ENCODE data around the gene FAM111B. TPM values are rescaled to one million over a fixed set of nuclear protein-coding genes. Genes with fewer than 3 reads are reported as not detected.

The FAM111B gene
- total RNA-seq, 4 donors from 2014 or later: 18.5 TPM; not detected in 3

DNA sequence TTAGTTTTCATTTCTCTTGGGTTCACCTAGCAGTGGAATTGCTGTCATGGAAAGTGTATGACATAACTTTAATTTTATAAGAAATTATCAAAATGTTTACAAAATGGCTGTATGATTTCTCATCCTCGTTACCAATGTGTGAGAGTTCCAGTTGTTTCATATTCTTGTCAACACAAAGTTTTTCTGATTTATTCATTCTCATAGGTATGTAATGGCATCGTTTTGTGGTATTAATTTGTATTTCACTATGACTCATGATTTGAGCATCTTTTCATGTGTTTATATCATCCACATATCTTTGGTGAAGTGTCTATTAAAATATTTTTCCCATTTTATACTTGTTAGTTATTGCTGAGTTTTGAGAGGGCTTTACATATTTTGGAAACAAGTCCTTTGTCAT is 5.5 kb downstream of the FAM111B start:
- H3K9me3 ChIP-seq: no peaks in the 10 kb centered on the region
- no peak for DNase-seq
- intact Hi-C loops (cut with DNase I; ENCODE audit: low total_unique reads): no loop called here
- H3K27me3 ChIP-seq: no peaks in the 10 kb centered on the region
- no peaks in the 10 kb centered on the region for H3K36me3 ChIP-seq
- no peak overlapping the region for H3K4me3 ChIP-seq
- no peaks in the 10 kb centered on the region for H3K4me1 ChIP-seq
- no peak for TF ChIP-seq POLR2A (IDR thresholded peaks at IDR 0.05)
- TF ChIP-seq, protein P1, sequence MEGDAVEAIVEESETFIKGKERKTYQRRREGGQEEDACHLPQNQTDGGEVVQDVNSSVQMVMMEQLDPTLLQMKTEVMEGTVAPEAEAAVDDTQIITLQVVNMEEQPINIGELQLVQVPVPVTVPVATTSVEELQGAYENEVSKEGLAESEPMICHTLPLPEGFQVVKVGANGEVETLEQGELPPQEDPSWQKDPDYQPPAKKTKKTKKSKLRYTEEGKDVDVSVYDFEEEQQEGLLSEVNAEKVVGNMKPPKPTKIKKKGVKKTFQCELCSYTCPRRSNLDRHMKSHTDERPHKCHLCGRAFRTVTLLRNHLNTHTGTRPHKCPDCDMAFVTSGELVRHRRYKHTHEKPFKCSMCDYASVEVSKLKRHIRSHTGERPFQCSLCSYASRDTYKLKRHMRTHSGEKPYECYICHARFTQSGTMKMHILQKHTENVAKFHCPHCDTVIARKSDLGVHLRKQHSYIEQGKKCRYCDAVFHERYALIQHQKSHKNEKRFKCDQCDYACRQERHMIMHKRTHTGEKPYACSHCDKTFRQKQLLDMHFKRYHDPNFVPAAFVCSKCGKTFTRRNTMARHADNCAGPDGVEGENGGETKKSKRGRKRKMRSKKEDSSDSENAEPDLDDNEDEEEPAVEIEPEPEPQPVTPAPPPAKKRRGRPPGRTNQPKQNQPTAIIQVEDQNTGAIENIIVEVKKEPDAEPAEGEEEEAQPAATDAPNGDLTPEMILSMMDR (IDR thresholded peaks at IDR 0.05): no peak
- H3K27ac ChIP-seq: no peak overlapping the region

DNA sequence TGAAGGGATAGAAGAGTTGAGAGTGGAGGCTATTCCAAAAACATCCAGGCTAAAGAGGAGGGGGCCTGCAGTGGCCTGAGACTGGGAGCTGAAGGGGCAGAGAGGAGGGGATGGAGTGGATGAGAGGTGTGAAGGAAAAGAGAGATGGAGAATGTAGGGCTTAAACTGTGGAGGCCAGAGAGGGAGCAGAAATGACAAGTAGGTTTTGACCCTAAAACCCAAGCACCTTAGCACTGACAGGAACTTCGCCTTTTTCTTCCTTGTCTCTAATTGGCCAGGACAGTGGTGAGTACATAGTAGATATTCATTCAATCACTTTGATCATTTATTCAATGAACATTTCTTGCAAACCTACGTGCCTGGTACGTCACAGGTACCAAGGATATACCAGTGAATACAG is 7.3 kb downstream of the FAM111B start:
- intact Hi-C loops (cut with DNase I; ENCODE audit: low total_unique reads): no loop called here
- Histone ChIP-seq H3K36me3 (no peaks in the 10 kb centered on the region), H3K4me3 (no peak overlapping the region), H3K9me3 (peaks cover 0 to 7% of the 10 kb centered on the region in 2 donors), H3K27ac (no peak overlapping the region), H3K27me3 (no peaks in the 10 kb centered on the region), H3K4me1 (no peaks in the 10 kb centered on the region)
- TF ChIP-seq, protein P1 (IDR thresholded peaks at IDR 0.05): no peak
- no peak for TF ChIP-seq POLR2A (IDR thresholded peaks at IDR 0.05)
- no peak for DNase-seq

DNA sequence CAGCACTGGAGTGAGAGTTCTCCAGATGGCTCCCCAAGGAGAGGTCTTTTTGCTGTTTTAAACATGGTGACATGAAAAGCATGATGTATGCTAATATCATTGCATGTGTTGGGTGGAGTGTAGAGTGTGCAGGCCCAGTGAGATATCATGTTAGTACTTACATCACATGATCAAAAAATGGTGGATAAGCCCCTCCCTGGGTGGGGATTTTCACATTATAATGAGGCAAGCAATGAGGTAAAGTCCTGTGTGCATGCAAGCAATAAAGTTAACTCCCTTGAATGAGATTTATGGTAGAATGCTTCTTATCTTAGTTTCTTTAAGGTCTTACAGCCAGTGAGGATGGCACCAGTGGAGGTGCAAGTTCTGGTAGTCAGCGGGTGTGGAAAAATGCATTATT is 8.5 kb downstream of the FAM111B start:
- H3K4me3 ChIP-seq: no peak overlapping the region
- no peak for DNase-seq
- H3K27me3 ChIP-seq: no peaks in the 10 kb centered on the region
- TF ChIP-seq POLR2A (IDR thresholded peaks at IDR 0.05): no peak
- TF ChIP-seq, protein P1 (IDR thresholded peaks at IDR 0.05): no peak
- H3K9me3 ChIP-seq: peaks cover 0 to 7% of the 10 kb centered on the region in 2 donors
- no peaks in the 10 kb centered on the region for H3K36me3 ChIP-seq
- no peaks in the 10 kb centered on the region for H3K4me1 ChIP-seq
- intact Hi-C loops (cut with DNase I; ENCODE audit: low total_unique reads): no loop called here
- H3K27ac ChIP-seq: no peak overlapping the region

DNA sequence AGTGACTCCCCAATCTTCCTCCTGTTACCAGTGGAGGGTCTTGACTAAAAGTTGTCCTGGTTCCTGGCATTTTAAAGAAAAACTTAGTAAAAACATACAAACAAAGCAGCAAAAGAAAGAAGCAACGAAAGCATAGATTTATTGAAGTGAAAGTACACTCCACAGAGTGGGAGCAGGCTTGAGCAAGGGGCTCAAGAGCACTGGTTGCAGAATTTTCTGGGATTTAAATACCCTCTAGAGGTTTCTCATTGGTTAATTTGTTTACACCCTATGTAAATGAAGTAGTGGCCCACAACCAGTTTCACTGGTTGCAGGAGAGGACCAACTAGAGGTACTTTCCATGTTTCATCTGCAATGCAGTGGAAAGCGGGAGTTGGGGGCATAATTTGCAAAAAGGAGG is 10.7 kb downstream of the FAM111B start:
- H3K4me3 ChIP-seq: no peak overlapping the region
- TF ChIP-seq, protein P1 (IDR thresholded peaks at IDR 0.05): no peak
- no peak for TF ChIP-seq POLR2A (IDR thresholded peaks at IDR 0.05)
- peaks cover 0 to 7% of the 10 kb centered on the region in 2 donors for H3K9me3 ChIP-seq
- H3K36me3 ChIP-seq: no peaks in the 10 kb centered on the region
- DNase-seq: no peak
- intact Hi-C loops (cut with DNase I; ENCODE audit: low total_unique reads): no loop called here
- H3K27ac ChIP-seq: no peak overlapping the region
- H3K27me3 ChIP-seq: no peaks in the 10 kb centered on the region
- no peaks in the 10 kb centered on the region for H3K4me1 ChIP-seq

DNA sequence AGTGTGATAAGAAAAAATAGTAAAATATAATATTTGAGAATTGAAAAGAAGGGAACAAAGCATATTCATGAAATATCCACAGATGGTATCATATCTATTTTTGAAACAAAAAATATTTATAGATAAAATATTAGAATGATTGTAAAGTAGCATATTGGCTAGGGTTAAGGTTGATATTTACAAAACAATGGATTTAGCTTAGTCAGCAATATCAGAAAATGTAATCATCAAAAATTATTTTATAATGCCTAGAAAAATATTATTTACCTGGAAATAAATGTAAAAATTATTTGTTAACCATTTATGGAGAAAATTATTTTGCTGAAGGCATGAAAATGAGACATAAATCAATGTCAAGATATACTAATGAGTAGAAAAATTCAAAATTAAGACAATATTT is 12.8 kb downstream of the FAM111B start:
- Histone ChIP-seq H3K9me3 (peaks cover 0 to 7% of the 10 kb centered on the region in 2 donors), H3K4me3 (no peak overlapping the region), H3K27ac (no peak overlapping the region), H3K4me1 (no peaks in the 10 kb centered on the region), H3K36me3 (no peaks in the 10 kb centered on the region), H3K27me3 (no peaks in the 10 kb centered on the region)
- TF ChIP-seq, protein P1 (IDR thresholded peaks at IDR 0.05): no peak
- no peak for TF ChIP-seq POLR2A (IDR thresholded peaks at IDR 0.05)
- intact Hi-C loops (cut with DNase I; ENCODE audit: low total_unique reads): no loop called here
- no peak for DNase-seq
